T-helper 1 cell treated with Interleukin-12 subunit alpha and Interleukin-12 subunit beta and Interleukin-4 antibody, amounts not matched to agents 30 μg/mL and 1 μg/mL, for 36 hours (primary cell): ENCODE data around the gene C11orf65.
"Not testable (repeated sequence)": the region's sequence is repeated elsewhere in the genome, so short reads cannot be mapped to it uniquely, and the experiment has no call there.

Source experiments
- H3K27ac Mint-ChIP-seq: one replicate; pipeline ENCODE4 v1.8.0; 2021; ENCODE audit warnings: mild to moderate bottlenecking, mixed read lengths
- H3K27me3 Mint-ChIP-seq: one replicate; pipeline ENCODE4 v1.8.0; 2021; ENCODE audit warnings: low read depth, mixed read lengths
- H3K36me3 Mint-ChIP-seq: one replicate; pipeline ENCODE4 v1.8.0; 2021; ENCODE audit warnings: low read depth, mixed read lengths
- H3K4me1 Mint-ChIP-seq: one replicate; pipeline ENCODE4 v1.8.0; 2021; ENCODE audit warnings: low read depth, mixed read lengths
- H3K4me3 Mint-ChIP-seq: one replicate; pipeline ENCODE4 v1.8.0; 2021; ENCODE audit warnings: mild to moderate bottlenecking, moderate library complexity, mixed read lengths
- H3K9me3 Mint-ChIP-seq: one replicate; pipeline ENCODE4 v1.8.0; 2021; ENCODE audit warnings: mixed read lengths

C11orf65 gene

DNA sequence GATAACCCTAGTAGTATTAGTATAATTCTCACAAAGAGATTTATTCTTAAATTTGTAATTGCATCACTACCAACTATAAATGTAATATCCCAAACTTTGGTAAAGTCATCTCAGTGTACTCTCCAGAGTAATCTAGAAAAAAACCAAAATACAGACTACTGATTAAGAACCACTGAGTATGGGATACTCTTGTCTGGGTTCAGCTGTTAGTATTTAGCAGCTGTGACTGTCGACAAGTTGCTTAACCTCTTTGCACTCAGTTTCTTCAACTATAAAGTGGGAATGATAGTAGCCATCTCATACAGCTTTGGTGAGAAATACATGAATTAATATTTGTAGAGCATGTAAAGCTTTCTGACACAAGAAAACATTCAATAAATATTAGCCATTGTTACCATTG is 35.3 kb downstream of the C11orf65 start:
- no peaks in the 10 kb centered on the region for H3K36me3 Mint-ChIP-seq
- H3K4me3 Mint-ChIP-seq = no peak overlapping the region
- H3K4me1 Mint-ChIP-seq = no peaks in the 10 kb centered on the region
- no peaks in the 10 kb centered on the region for H3K27me3 Mint-ChIP-seq
- H3K9me3 Mint-ChIP-seq = no peaks in the 10 kb centered on the region
- no peak overlapping the region for H3K27ac Mint-ChIP-seq

DNA sequence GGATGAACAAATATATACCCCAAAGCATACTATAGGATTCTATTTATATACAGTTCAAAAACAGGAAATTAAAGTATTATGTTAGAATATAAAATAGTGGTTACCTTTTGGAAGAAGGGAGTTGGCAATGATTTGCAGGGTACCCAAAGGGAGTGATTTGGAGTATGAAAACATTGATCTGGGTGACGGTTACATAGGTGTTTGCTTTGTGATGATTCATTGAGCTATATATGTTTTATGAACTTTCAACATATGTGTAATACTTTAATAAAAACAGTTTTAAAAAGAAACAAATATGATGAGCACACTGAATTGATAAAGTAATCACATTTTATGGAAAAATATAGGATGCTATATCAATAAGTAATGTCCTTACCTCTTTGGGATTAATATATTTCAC is 36.0 kb downstream of the C11orf65 start:
- Mint-ChIP-seq H3K27me3 (no peaks in the 10 kb centered on the region), H3K4me3 (no peak overlapping the region), H3K4me1 (no peaks in the 10 kb centered on the region), H3K9me3 (no peaks in the 10 kb centered on the region), H3K27ac (no peak overlapping the region), H3K36me3 (no peaks in the 10 kb centered on the region)

DNA sequence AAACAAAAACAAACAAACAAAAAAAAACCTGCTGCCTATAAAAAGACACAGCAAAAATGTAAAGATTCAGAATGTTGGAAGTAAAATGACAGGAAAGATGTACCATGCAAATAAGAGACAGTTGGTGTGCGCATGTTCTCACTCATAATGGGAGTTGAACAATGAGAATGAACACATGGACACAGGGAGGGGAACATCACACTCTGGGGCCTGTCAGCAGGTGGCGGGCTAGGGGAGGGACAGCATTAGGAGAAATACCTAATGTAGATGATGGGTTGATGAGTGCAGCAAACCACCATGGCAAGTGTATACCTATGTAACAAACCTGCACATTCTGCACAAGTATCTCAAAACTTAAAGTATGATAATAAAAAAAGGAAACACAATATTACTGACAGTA is 49.8 kb downstream of the C11orf65 start:
- not testable (repeated sequence) for H3K36me3 Mint-ChIP-seq, H3K27me3 Mint-ChIP-seq

DNA sequence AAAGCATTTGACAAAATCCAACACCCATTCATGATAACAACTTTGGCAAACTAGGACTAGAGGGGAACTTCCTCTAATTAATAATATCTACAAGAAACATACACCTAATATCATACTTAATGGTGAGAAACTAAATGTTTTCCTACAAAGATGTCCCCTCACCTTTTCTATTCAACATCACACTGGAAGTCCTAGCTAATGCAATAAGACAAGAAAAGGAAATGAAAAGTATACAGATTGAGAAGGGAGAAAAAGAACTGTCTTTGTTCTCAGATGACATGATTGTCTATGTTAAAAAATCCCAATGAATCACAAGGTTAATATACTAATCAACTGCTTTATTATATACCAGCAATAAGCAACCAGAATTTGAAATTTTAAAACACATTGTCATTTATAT is 52.4 kb downstream of the C11orf65 start:
- H3K4me1 Mint-ChIP-seq = no peaks in the 10 kb centered on the region
- no peaks in the 10 kb centered on the region for H3K27me3 Mint-ChIP-seq
- H3K9me3 Mint-ChIP-seq = peaks cover 14% of the 10 kb centered on the region
- no peak overlapping the region for H3K4me3 Mint-ChIP-seq
- H3K36me3 Mint-ChIP-seq = no peaks in the 10 kb centered on the region
- no peak overlapping the region for H3K27ac Mint-ChIP-seq

More for the DNA sequence above, 49.8 kb downstream of the C11orf65 start:
- H3K27ac Mint-ChIP-seq, H3K4me3 Mint-ChIP-seq, H3K4me1 Mint-ChIP-seq: not testable (repeated sequence)
- H3K9me3 Mint-ChIP-seq = peaks cover 14% of the 10 kb centered on the region

DNA sequence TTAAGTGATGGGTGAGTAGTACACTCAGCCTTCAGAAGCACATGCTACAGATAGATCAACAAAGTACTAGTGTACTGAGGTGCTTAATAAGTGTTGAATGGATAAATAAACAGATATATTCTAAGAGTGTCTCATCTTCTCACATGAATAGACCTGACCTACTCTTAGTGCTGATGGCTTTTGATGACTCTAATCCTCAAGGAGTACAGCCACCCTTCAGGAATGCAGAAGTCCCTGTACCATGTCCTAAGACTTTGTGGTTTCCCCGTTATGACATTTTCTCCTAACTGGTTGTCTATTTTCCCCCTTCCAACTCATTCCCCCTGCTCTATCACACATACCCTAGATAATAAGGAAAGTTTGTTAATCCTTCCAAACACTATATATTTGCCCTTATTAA is 61.6 kb downstream of the C11orf65 start:
- Mint-ChIP-seq H3K27me3 (no peaks in the 10 kb centered on the region), H3K36me3 (no peaks in the 10 kb centered on the region), H3K4me1 (no peaks in the 10 kb centered on the region), H3K4me3 (no peak overlapping the region), H3K27ac (no peak overlapping the region), H3K9me3 (no peaks in the 10 kb centered on the region)

DNA sequence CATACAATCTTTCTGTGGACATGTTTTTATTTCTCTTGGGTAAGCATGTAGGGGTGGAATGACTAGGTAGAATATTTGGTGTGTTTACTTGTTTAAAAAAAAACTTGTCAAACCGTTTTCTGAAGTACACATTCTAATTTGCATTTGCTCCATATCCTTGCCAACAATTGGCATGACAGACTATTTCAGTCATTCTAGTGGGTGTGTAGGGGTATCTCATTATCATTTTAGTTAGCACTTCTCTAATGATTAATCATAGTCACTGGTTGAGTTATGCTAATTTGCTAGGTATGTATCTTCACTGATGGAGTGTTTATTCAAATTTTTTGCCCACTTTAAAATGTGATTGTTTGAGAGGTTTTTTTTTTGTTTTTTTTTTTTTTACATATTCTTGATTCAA is 64.3 kb downstream of the C11orf65 start:
- no peaks in the 10 kb centered on the region for H3K4me1 Mint-ChIP-seq
- no peaks in the 10 kb centered on the region for H3K36me3 Mint-ChIP-seq
- H3K9me3 Mint-ChIP-seq = no peaks in the 10 kb centered on the region
- H3K4me3 Mint-ChIP-seq = no peak overlapping the region
- H3K27ac Mint-ChIP-seq = no peak overlapping the region
- H3K27me3 Mint-ChIP-seq = no peaks in the 10 kb centered on the region

DNA sequence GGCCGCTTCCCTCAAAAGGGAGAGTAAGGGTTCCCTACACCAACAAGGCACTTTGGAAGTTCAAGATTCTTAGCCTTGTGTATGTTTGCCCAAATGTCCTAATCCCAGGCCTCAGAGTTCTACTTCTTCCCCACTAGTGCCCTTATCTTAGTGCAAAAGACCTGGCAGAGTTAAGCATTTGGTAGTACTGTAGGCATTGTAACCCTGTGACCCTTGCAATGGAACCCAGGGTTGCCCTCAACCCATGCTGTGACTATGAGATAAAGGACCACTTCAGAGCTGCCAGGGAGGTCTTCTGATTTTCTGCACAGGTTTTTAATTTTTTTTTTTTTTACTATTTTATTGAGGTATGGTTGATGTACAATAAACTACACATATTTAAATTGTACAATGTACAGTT is 65.1 kb downstream of the C11orf65 start:
- Mint-ChIP-seq H3K36me3 (no peaks in the 10 kb centered on the region), H3K9me3 (no peaks in the 10 kb centered on the region), H3K27ac (no peak overlapping the region), H3K4me3 (no peak overlapping the region), H3K27me3 (no peaks in the 10 kb centered on the region), H3K4me1 (no peaks in the 10 kb centered on the region)

DNA sequence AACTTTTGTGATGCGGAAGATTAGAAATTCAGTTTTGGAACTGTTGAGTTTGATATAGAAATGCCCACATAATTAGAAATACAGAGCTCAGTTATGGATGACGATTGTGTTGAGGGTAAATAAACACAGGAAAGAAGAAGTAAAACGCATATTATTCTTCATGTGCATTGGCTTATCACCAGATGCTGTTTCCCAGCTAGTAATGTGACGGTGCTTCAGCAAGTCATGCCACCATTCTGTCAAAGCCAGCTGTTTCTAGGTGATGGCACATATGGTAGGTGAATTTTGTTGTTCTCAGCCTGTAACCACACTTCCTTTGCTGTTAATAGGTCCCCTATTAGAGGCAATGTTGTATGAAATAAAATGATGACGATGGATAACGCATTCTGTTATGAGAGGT is 68.9 kb downstream of the C11orf65 start:
- no peaks in the 10 kb centered on the region for H3K36me3 Mint-ChIP-seq
- H3K4me3 Mint-ChIP-seq = no peak overlapping the region
- no peak overlapping the region for H3K27ac Mint-ChIP-seq
- H3K4me1 Mint-ChIP-seq = no peaks in the 10 kb centered on the region
- H3K27me3 Mint-ChIP-seq = no peaks in the 10 kb centered on the region
- no peaks in the 10 kb centered on the region for H3K9me3 Mint-ChIP-seq

DNA sequence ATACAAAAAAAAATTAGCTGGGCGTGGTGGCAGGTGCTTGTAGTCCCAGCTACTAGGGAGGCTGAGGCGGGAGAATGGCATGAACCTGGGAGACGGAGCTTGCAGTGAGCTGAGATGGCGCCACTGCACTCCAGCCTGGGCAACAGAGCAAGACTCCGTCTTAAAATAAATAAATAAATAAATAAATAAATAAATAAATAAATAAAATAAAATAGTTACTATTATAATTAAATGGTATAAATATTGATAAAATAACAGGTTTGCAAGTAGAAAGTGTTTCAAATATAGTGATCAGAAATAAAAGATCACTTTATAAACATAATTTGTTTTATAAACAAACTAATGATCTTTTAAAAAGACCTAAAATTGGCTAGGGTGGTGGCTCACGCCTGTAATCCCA is 70.7 kb downstream of the C11orf65 start:
- H3K4me1 Mint-ChIP-seq, H3K27me3 Mint-ChIP-seq, H3K9me3 Mint-ChIP-seq, H3K27ac Mint-ChIP-seq, H3K36me3 Mint-ChIP-seq, H3K4me3 Mint-ChIP-seq: not testable (repeated sequence)

DNA sequence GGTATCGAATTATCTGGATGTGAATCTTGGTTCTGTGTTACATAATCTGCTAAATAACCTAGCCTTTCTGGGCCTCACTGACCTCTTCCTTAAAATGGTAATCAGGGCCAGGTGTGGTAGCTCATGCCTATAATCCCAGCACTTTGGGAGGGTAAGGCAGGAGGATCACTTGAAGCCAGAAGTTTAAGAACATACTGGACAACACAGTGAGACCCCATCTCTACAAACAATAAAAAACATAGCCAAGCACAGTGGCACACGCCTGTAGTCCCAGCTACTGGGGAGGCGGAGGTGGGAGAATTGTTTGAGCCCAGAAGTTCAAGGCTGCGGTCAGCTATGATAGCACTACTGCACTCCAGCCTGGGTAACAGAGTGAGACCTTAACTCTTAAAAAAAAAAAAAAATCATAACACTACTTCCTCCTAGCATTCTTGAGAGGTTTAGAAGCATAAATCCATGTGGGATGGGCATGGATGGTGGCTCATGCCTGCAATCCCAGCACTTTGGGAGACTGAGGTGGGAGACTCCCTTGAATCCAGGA is 72.5 kb downstream of the C11orf65 start:
- Mint-ChIP-seq H3K4me3 (no peak overlapping the region), H3K27me3 (no peaks in the 10 kb centered on the region), H3K9me3 (no peaks in the 10 kb centered on the region), H3K4me1 (no peaks in the 10 kb centered on the region), H3K36me3 (no peaks in the 10 kb centered on the region), H3K27ac (no peak overlapping the region)

DNA sequence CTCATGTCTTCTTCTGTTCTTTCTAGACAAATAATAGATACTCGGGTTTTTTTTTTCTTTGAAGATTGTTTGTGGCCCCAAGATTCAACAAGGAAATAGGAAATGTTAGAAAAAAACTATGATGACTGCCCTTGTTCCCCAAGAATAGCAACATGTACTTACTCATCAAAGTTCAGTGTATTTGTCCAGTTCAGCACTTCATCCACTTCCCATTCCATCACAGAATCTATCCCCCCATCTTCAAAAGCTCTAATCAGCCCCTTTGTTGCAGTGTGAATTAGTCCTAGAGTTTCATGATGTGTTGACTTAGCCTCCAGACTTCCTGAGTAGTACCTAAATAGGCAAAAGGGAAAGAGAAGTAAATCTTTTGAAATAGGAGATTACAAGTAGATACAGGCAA is 74.3 kb downstream of the C11orf65 start:
- H3K27ac Mint-ChIP-seq = no peak overlapping the region
- H3K4me1 Mint-ChIP-seq = no peaks in the 10 kb centered on the region
- no peaks in the 10 kb centered on the region for H3K27me3 Mint-ChIP-seq
- H3K4me3 Mint-ChIP-seq = no peak overlapping the region
- H3K36me3 Mint-ChIP-seq = no peaks in the 10 kb centered on the region
- H3K9me3 Mint-ChIP-seq = no peaks in the 10 kb centered on the region

DNA sequence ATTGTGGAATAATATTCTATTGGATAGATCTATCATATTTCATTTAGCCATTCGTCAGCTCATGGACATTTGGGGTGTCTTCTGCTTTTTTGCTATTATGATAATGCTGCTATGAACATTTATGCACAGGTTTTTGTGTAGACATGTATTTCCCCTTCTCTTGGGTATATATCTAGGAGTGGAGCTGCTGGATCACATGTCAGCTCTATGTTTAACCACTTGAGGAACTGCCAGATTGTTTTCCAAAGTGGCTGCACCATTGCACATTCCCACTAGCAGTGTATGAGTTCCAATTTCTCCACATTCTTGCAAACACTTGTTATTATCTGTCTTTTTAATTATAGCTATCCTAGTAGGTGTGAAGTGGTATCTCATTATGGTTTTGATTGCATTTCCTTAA is 75.0 kb downstream of the C11orf65 start:
- H3K27ac Mint-ChIP-seq = no peak overlapping the region
- no peak overlapping the region for H3K4me3 Mint-ChIP-seq
- no peaks in the 10 kb centered on the region for H3K9me3 Mint-ChIP-seq
- no peaks in the 10 kb centered on the region for H3K36me3 Mint-ChIP-seq
- H3K4me1 Mint-ChIP-seq = no peaks in the 10 kb centered on the region
- no peaks in the 10 kb centered on the region for H3K27me3 Mint-ChIP-seq

DNA sequence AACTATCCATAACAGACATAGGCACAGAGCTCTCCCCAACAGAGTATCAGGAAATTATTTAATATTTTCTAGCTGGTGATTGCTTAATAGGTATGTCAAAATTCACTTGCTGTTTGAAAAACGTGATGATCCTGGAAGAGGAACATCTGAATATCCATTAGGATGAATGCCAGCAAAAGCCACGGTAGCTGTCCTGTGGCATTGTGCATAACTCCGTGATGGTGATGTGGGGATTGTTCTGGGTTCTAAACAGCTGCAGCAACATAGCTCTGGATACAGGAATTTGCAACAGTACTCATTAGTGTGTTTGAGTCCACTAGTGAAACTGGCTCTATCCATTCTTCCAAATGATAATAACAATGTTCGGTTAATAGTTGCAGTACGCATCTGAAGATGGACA is 78.8 kb downstream of the C11orf65 start:
- Mint-ChIP-seq H3K27ac (no peak overlapping the region), H3K4me3 (no peak overlapping the region), H3K36me3 (no peaks in the 10 kb centered on the region), H3K27me3 (no peaks in the 10 kb centered on the region), H3K4me1 (no peaks in the 10 kb centered on the region), H3K9me3 (no peaks in the 10 kb centered on the region)

DNA sequence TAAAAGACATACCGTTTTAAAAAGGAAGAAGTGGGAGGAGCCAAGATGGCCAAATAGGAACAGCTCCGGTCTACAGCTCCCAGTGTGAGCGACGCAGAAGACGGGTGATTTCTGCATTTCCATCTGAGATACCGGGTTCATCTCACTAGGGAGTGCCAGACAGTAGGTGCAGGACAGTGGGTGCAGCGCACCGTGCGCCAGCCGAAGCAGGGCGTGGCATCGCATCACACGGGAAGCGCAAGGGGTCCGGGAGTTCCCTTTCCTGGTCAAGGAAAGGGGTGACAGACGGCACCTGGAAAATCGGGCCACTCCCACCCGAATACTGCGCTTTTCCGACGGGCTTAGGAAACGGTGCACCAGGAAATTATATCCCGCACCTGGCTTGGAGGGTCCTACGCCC is 93.8 kb downstream of the C11orf65 start:
- H3K27me3 Mint-ChIP-seq, H3K4me3 Mint-ChIP-seq, H3K4me1 Mint-ChIP-seq, H3K9me3 Mint-ChIP-seq, H3K27ac Mint-ChIP-seq, H3K36me3 Mint-ChIP-seq: not testable (repeated sequence)

DNA sequence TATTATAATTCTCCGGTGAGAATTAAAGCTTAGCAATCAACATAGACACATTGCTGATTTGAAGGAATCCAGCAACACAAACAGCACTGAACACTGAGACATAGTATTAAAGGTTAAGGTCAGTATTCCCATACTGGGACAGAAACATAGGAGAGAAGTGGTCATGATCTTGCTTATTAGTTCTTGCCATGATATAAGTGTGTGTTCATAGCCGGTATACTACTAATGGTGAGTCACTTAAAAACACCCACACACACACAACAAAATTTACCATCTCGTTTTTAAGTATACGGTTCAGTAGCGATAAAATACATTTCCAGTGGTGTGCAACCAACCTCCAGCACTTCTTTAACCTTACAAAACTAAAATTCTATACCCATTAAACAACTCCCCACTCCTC is 96.3 kb downstream of the C11orf65 start:
- Mint-ChIP-seq H3K27me3 (no peaks in the 10 kb centered on the region), H3K27ac (no peak overlapping the region), H3K4me3 (no peak overlapping the region), H3K9me3 (peaks cover 4% of the 10 kb centered on the region), H3K4me1 (no peaks in the 10 kb centered on the region), H3K36me3 (peaks cover 18% of the 10 kb centered on the region)

DNA sequence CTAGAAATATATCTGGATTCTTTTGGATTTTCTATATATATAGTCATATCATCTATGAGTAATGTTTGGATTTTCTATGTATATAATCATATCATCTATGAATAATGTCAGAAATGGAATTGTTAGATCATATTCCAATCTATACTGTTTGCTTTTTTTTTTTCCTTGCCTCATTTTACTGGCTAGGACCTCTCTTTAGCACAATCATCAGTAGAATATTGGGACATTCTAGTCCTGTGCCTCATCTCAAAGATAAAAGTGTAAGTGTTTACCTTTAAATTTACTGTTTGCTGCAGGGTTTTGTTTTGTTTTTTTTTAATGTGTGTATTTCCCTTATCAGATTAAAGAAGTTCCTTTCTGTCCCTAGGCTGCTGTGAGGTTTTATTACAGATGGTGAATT is 97.0 kb downstream of the C11orf65 start:
- Mint-ChIP-seq H3K36me3 (peaks cover 18% of the 10 kb centered on the region), H3K27ac (no peak overlapping the region), H3K9me3 (peaks cover 4% of the 10 kb centered on the region), H3K4me1 (no peaks in the 10 kb centered on the region), H3K27me3 (no peaks in the 10 kb centered on the region), H3K4me3 (no peak overlapping the region)
